Measurements from ENCODE around the gene PPP2R3C.

PPP2R3C gene

GRCh38 chr14:35133542-35134328, 11.9 kb upstream of the PPP2R3C start:
- Histone ChIP-seq H3K27me3 (replicated peaks in 2 of 5; ENCODE audit: control insufficient read depth in 4 of 5, insufficient read depth in 5 of 5, low read length in 4 of 5) (no peaks in the 10 kb centered on the region), H3K4me1 (ENCODE audit: control extremely low read depth in 1 of 4, control insufficient read depth in 4 of 4, insufficient read depth in 4 of 4, low read length in 3 of 4) (peaks cover 0 to 5% (median 0%) of the 10 kb centered on the region in 4 experiments), H3K4me3 (ENCODE audit: control insufficient read depth in 1 of 7, extremely low read depth in 1 of 7, insufficient read depth in 4 of 7, low read depth in 2 of 7, low read length in 6 of 7) (no peak overlapping the region), H3K27ac (ENCODE audit: insufficient read depth in 1 of 2, low read depth in 1 of 2, low read length in 2 of 2, poor library complexity in 1 of 2, severe bottlenecking in 2 of 2) (no peak overlapping the region), H3K36me3 (ENCODE audit: control insufficient read depth in 4 of 4, insufficient read depth in 4 of 4, low read length in 3 of 4) (peaks cover 13 to 54% (median 23%) of the 10 kb centered on the region in 4 experiments), H3K9me3 (ENCODE audit: control extremely low read depth in 1 of 5, control insufficient read depth in 4 of 5, insufficient read depth in 2 of 5, low read depth in 1 of 5, low read length in 4 of 5) (no peaks in the 10 kb centered on the region)
- POLR2A ChIA-PET: no interaction called here
- DNase-seq: no peak
- WGBS (ENCODE audit: insufficient coverage): 83% methylated on average over 6 of the region's 6 CpGs
- CTCF ChIA-PET: interaction anchor here (0.8 to 19.5 kb wide), 4 partner anchors 13 to 282 kb away, joined by 3 to 213 read pairs (median 4); no protein-coding TSS in a partner anchor

GRCh38 chr14:35124127-35124526, 2.3 kb upstream of the PPP2R3C start:
- H3K4me3 ChIP-seq (ENCODE audit: control insufficient read depth in 1 of 7, extremely low read depth in 1 of 7, insufficient read depth in 4 of 7, low read depth in 2 of 7, low read length in 6 of 7): peak overlapping the region in 1 of 7 experiments; percentile 84
- no peaks in the 10 kb centered on the region for H3K27me3 ChIP-seq (replicated peaks in 2 of 5; ENCODE audit: control insufficient read depth in 4 of 5, insufficient read depth in 5 of 5, low read length in 4 of 5)
- H3K4me1 ChIP-seq (ENCODE audit: control extremely low read depth in 1 of 4, control insufficient read depth in 4 of 4, insufficient read depth in 4 of 4, low read length in 3 of 4): peaks cover 7 to 29% (median 24%) of the 10 kb centered on the region in 4 experiments
- WGBS (ENCODE audit: insufficient coverage): no CpG with 5 or more reads among the region's 1 CpG
- peaks cover 4 to 10% (median 7%) of the 10 kb centered on the region in 4 experiments for H3K36me3 ChIP-seq (ENCODE audit: control insufficient read depth in 4 of 4, insufficient read depth in 4 of 4, low read length in 3 of 4)
- H3K27ac ChIP-seq (ENCODE audit: insufficient read depth in 1 of 2, low read depth in 1 of 2, low read length in 2 of 2, poor library complexity in 1 of 2, severe bottlenecking in 2 of 2): no peak overlapping the region
- H3K9me3 ChIP-seq (ENCODE audit: control extremely low read depth in 1 of 5, control insufficient read depth in 4 of 5, insufficient read depth in 2 of 5, low read depth in 1 of 5, low read length in 4 of 5): no peaks in the 10 kb centered on the region
- POLR2A ChIA-PET: no interaction called here
- CTCF ChIA-PET: interaction anchor here (0.9 to 2.8 kb wide), 5 partner anchors 11 to 289 kb away, joined by 3 to 12 read pairs (median 5); partner anchors contain the start of gene NFKBIA
- no peak for DNase-seq

- peaks cover 7 to 29% (median 24%) of the 10 kb centered on the region in 4 experiments for H3K4me1 ChIP-seq (ENCODE audit: control extremely low read depth in 1 of 4, control insufficient read depth in 4 of 4, insufficient read depth in 4 of 4, low read length in 3 of 4)
- CTCF ChIA-PET: interaction anchor here (0.9 to 2.8 kb wide), 6 partner anchors 10 to 692 kb away, joined by 3 to 12 read pairs (median 5); partner anchors contain the start of gene NFKBIA
- POLR2A ChIA-PET: no interaction called here
- H3K9me3 ChIP-seq (ENCODE audit: control extremely low read depth in 1 of 5, control insufficient read depth in 4 of 5, insufficient read depth in 2 of 5, low read depth in 1 of 5, low read length in 4 of 5): no peaks in the 10 kb centered on the region
- no peak for DNase-seq
- H3K27me3 ChIP-seq (replicated peaks in 2 of 5; ENCODE audit: control insufficient read depth in 4 of 5, insufficient read depth in 5 of 5, low read length in 4 of 5): no peaks in the 10 kb centered on the region
- H3K36me3 ChIP-seq (ENCODE audit: control insufficient read depth in 4 of 4, insufficient read depth in 4 of 4, low read length in 3 of 4): peaks cover 4 to 10% (median 7%) of the 10 kb centered on the region in 4 experiments
- peak overlapping the region; percentile 99 to 100 for H3K27ac ChIP-seq (ENCODE audit: insufficient read depth in 1 of 2, low read depth in 1 of 2, low read length in 2 of 2, poor library complexity in 1 of 2, severe bottlenecking in 2 of 2)
- WGBS (ENCODE audit: insufficient coverage): 40% methylated on average over 2 of the region's 3 CpGs
- H3K4me3 ChIP-seq (ENCODE audit: control insufficient read depth in 1 of 7, extremely low read depth in 1 of 7, insufficient read depth in 4 of 7, low read depth in 2 of 7, low read length in 6 of 7): peak overlapping the region in 6 of 7 experiments; percentile 84 to 98 (median 94)
Measured at GRCh38 chr14:35123388-35123703, 1.6 kb upstream of the PPP2R3C start.

GRCh38 chr14:35122696-35123387, 1.1 kb upstream of the PPP2R3C start:
- Histone ChIP-seq H3K4me1 (ENCODE audit: control extremely low read depth in 1 of 4, control insufficient read depth in 4 of 4, insufficient read depth in 4 of 4, low read length in 3 of 4) (peaks cover 7 to 29% (median 24%) of the 10 kb centered on the region in 4 experiments), H3K9me3 (ENCODE audit: control extremely low read depth in 1 of 5, control insufficient read depth in 4 of 5, insufficient read depth in 2 of 5, low read depth in 1 of 5, low read length in 4 of 5) (no peaks in the 10 kb centered on the region), H3K4me3 (ENCODE audit: control insufficient read depth in 1 of 7, extremely low read depth in 1 of 7, insufficient read depth in 4 of 7, low read depth in 2 of 7, low read length in 6 of 7) (peak overlapping the region; percentile 50 to 98 (median 92)), H3K27ac (ENCODE audit: insufficient read depth in 1 of 2, low read depth in 1 of 2, low read length in 2 of 2, poor library complexity in 1 of 2, severe bottlenecking in 2 of 2) (peak overlapping the region; percentile 99 to 100), H3K27me3 (replicated peaks in 2 of 5; ENCODE audit: control insufficient read depth in 4 of 5, insufficient read depth in 5 of 5, low read length in 4 of 5) (no peaks in the 10 kb centered on the region), H3K36me3 (ENCODE audit: control insufficient read depth in 4 of 4, insufficient read depth in 4 of 4, low read length in 3 of 4) (peaks cover 4 to 10% (median 7%) of the 10 kb centered on the region in 4 experiments)
- CTCF ChIA-PET: interaction anchor here (0.9 to 2.8 kb wide), 8 partner anchors 13 to 693 kb away, joined by 3 to 12 read pairs (median 4); partner anchors contain the start of gene NFKBIA
- peak in 2 of 3 donors; percentile 2 to 33 for DNase-seq
- POLR2A ChIA-PET: interaction anchor here (1.2 to 2.1 kb wide), 2 partner anchors 55 to 282 kb away, joined by 3 to 13 read pairs; partner anchors contain the start of gene NFKBIA
- 1% methylated on average over 16 of the region's 23 CpGs for WGBS (ENCODE audit: insufficient coverage)

- POLR2A ChIA-PET: interaction anchor here (1.2 to 2.1 kb wide), 2 partner anchors 53 to 283 kb away, joined by 3 to 13 read pairs; partner anchors contain the start of gene NFKBIA
- DNase-seq: no peak
- Histone ChIP-seq H3K9me3 (ENCODE audit: control extremely low read depth in 1 of 5, control insufficient read depth in 4 of 5, insufficient read depth in 2 of 5, low read depth in 1 of 5, low read length in 4 of 5) (no peaks in the 10 kb centered on the region), H3K27me3 (replicated peaks in 2 of 5; ENCODE audit: control insufficient read depth in 4 of 5, insufficient read depth in 5 of 5, low read length in 4 of 5) (no peaks in the 10 kb centered on the region), H3K4me3 (ENCODE audit: control insufficient read depth in 1 of 7, extremely low read depth in 1 of 7, insufficient read depth in 4 of 7, low read depth in 2 of 7, low read length in 6 of 7) (peak overlapping the region; percentile 50 to 98 (median 92)), H3K4me1 (ENCODE audit: control extremely low read depth in 1 of 4, control insufficient read depth in 4 of 4, insufficient read depth in 4 of 4, low read length in 3 of 4) (peaks cover 7 to 29% (median 24%) of the 10 kb centered on the region in 4 experiments), H3K36me3 (ENCODE audit: control insufficient read depth in 4 of 4, insufficient read depth in 4 of 4, low read length in 3 of 4) (peaks cover 0 to 8% (median 3%) of the 10 kb centered on the region in 4 experiments), H3K27ac (ENCODE audit: insufficient read depth in 1 of 2, low read depth in 1 of 2, low read length in 2 of 2, poor library complexity in 1 of 2, severe bottlenecking in 2 of 2) (peak overlapping the region; percentile 99 to 100)
- CTCF ChIA-PET: interaction anchor here (0.6 to 1.7 kb wide), 5 partner anchors 14 to 713 kb away, joined by 3 to 4 read pairs (median 3); no protein-coding TSS in a partner anchor
- 35% methylated on average over 31 of the region's 34 CpGs for WGBS (ENCODE audit: insufficient coverage)
Measured at GRCh38 chr14:35121026-35121886, 534 bp downstream of the PPP2R3C start.

GRCh38 chr14:35117112-35117511, 4.7 kb downstream of the PPP2R3C start:
- peaks cover 0 to 11% (median 7%) of the 10 kb centered on the region in 4 experiments for H3K4me1 ChIP-seq (ENCODE audit: control extremely low read depth in 1 of 4, control insufficient read depth in 4 of 4, insufficient read depth in 4 of 4, low read length in 3 of 4)
- H3K36me3 ChIP-seq (ENCODE audit: control insufficient read depth in 4 of 4, insufficient read depth in 4 of 4, low read length in 3 of 4): peaks cover 23 to 32% (median 25%) of the 10 kb centered on the region in 4 experiments
- CTCF ChIA-PET: no interaction called here
- WGBS (ENCODE audit: insufficient coverage): 100% methylated on average over 2 of the region's 2 CpGs
- no peaks in the 10 kb centered on the region for H3K27me3 ChIP-seq (replicated peaks in 2 of 5; ENCODE audit: control insufficient read depth in 4 of 5, insufficient read depth in 5 of 5, low read length in 4 of 5)
- DNase-seq: no peak
- no peak overlapping the region for H3K4me3 ChIP-seq (ENCODE audit: control insufficient read depth in 1 of 7, extremely low read depth in 1 of 7, insufficient read depth in 4 of 7, low read depth in 2 of 7, low read length in 6 of 7)
- H3K9me3 ChIP-seq (ENCODE audit: control extremely low read depth in 1 of 5, control insufficient read depth in 4 of 5, insufficient read depth in 2 of 5, low read depth in 1 of 5, low read length in 4 of 5): peaks cover 0 to 6% (median 2%) of the 10 kb centered on the region in 5 experiments
- POLR2A ChIA-PET: no interaction called here
- no peak overlapping the region for H3K27ac ChIP-seq (ENCODE audit: insufficient read depth in 1 of 2, low read depth in 1 of 2, low read length in 2 of 2, poor library complexity in 1 of 2, severe bottlenecking in 2 of 2)

All from common myeloid progenitor, CD34-positive (primary cell).